ENCODE data around the gene SLC26A2. TPM values are rescaled to one million over a fixed set of nuclear protein-coding genes. Genes with fewer than 3 reads are reported as not detected.

Gene SLC26A2
- total RNA-seq, 1 donor from 2014 or later: 15.4 TPM

- TF ChIP-seq, protein P1, sequence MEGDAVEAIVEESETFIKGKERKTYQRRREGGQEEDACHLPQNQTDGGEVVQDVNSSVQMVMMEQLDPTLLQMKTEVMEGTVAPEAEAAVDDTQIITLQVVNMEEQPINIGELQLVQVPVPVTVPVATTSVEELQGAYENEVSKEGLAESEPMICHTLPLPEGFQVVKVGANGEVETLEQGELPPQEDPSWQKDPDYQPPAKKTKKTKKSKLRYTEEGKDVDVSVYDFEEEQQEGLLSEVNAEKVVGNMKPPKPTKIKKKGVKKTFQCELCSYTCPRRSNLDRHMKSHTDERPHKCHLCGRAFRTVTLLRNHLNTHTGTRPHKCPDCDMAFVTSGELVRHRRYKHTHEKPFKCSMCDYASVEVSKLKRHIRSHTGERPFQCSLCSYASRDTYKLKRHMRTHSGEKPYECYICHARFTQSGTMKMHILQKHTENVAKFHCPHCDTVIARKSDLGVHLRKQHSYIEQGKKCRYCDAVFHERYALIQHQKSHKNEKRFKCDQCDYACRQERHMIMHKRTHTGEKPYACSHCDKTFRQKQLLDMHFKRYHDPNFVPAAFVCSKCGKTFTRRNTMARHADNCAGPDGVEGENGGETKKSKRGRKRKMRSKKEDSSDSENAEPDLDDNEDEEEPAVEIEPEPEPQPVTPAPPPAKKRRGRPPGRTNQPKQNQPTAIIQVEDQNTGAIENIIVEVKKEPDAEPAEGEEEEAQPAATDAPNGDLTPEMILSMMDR (IDR thresholded peaks at IDR 0.05; ENCODE audit: insufficient read depth, low read length, poor library complexity, severe bottlenecking): no peak
- H3K36me3 ChIP-seq (ENCODE audit: control insufficient read depth, insufficient read depth, low read length): peaks cover 2% of the 10 kb centered on the region
These were observed 46.5 kb downstream of the SLC26A2 start for GRCh38 chr5:150007050-150007449.

GRCh38 chr5:150009671-150010387, 49.3 kb downstream of the SLC26A2 start:
- Histone ChIP-seq H3K4me3 (ENCODE audit: low read depth, low read length) (no peak overlapping the region), H3K27me3 (ENCODE audit: control insufficient read depth, insufficient read depth, low read length) (no peaks in the 10 kb centered on the region), H3K36me3 (ENCODE audit: control insufficient read depth, insufficient read depth, low read length) (peaks cover 4% of the 10 kb centered on the region)
- no peak for DNase-seq (ENCODE audit: low read depth)
- TF ChIP-seq, protein P1 (IDR thresholded peaks at IDR 0.05; ENCODE audit: insufficient read depth, low read length, poor library complexity, severe bottlenecking): no peak

More at GRCh38 chr5:150007050-150007449, 46.5 kb downstream of the SLC26A2 start:
- DNase-seq (ENCODE audit: low read depth): no peak
- Histone ChIP-seq H3K27me3 (ENCODE audit: control insufficient read depth, insufficient read depth, low read length) (no peaks in the 10 kb centered on the region), H3K4me3 (ENCODE audit: low read depth, low read length) (no peak overlapping the region)

GRCh38 chr5:150013931-150014330, 53.4 kb downstream of the SLC26A2 start:
- H3K27me3 ChIP-seq (ENCODE audit: control insufficient read depth, insufficient read depth, low read length): no peaks in the 10 kb centered on the region
- H3K4me3 ChIP-seq (ENCODE audit: low read depth, low read length): no peak overlapping the region
- TF ChIP-seq, protein P1 (IDR thresholded peaks at IDR 0.05; ENCODE audit: insufficient read depth, low read length, poor library complexity, severe bottlenecking): no peak
- peaks cover 10% of the 10 kb centered on the region for H3K36me3 ChIP-seq (ENCODE audit: control insufficient read depth, insufficient read depth, low read length)
- no peak for DNase-seq (ENCODE audit: low read depth)

DNA sequence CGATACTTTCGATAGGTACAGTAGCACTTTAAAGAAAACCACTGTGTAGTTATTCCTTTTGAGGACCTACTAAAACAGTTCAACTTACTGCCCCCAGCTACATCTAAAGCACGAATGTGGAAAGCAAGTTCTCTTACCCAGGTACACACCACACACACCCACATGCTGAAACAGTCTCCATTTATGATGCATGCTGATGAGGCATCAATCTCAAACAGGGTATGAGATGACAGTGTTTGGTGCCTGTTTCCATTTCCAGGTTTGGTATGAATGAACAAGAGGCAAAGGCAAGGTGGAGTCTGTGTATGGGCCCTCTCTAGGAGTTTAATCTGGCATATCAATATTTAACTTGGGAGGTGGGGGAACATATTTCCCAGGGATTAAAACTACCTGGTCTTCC, 53.9 kb downstream of the SLC26A2 start:
- TF ChIP-seq, protein P1 (IDR thresholded peaks at IDR 0.05; ENCODE audit: insufficient read depth, low read length, poor library complexity, severe bottlenecking): no peak
- Histone ChIP-seq H3K27me3 (ENCODE audit: control insufficient read depth, insufficient read depth, low read length) (no peaks in the 10 kb centered on the region), H3K4me3 (ENCODE audit: low read depth, low read length) (no peak overlapping the region), H3K36me3 (ENCODE audit: control insufficient read depth, insufficient read depth, low read length) (peaks cover 10% of the 10 kb centered on the region)
- no peak for DNase-seq (ENCODE audit: low read depth)

- no peak for DNase-seq (ENCODE audit: low read depth)
- TF ChIP-seq, protein P1 (IDR thresholded peaks at IDR 0.05; ENCODE audit: insufficient read depth, low read length, poor library complexity, severe bottlenecking): no peak
- Histone ChIP-seq H3K4me3 (ENCODE audit: low read depth, low read length) (no peak overlapping the region), H3K36me3 (ENCODE audit: control insufficient read depth, insufficient read depth, low read length) (peaks cover 11% of the 10 kb centered on the region), H3K27me3 (ENCODE audit: control insufficient read depth, insufficient read depth, low read length) (no peaks in the 10 kb centered on the region)
These were observed 54.9 kb downstream of the SLC26A2 start for GRCh38 chr5:150015415-150015814.

GRCh38 chr5:150016537-150016936, 56.0 kb downstream of the SLC26A2 start:
- Histone ChIP-seq H3K36me3 (ENCODE audit: control insufficient read depth, insufficient read depth, low read length) (peaks cover 9% of the 10 kb centered on the region), H3K27me3 (ENCODE audit: control insufficient read depth, insufficient read depth, low read length) (no peaks in the 10 kb centered on the region), H3K4me3 (ENCODE audit: low read depth, low read length) (no peak overlapping the region)
- TF ChIP-seq, protein P1 (IDR thresholded peaks at IDR 0.05; ENCODE audit: insufficient read depth, low read length, poor library complexity, severe bottlenecking): no peak
- no peak for DNase-seq (ENCODE audit: low read depth)

Measured in kidney epithelial cell (primary cell).